NCI-H187 treated with DMSO at 0.1 percent for 48 hours (cell line): ENCODE measurements around the gene PHAF1.

Source experiments
- DNase-seq: peaks from one replicate; lab custom pipeline; 2025; lab: John Stamatoyannopoulos, UW

Gene PHAF1

GRCh38 chr16:67196881-67197280, 87.1 kb downstream of the PHAF1 start:
- DNase-seq: no peak

- DNase-seq: no peak
Measured at GRCh38 chr16:67197704-67198103, 88.0 kb downstream of the PHAF1 start.
